Mucosa of descending colon (tissue), 3 donors: Measurements from ENCODE around the gene FAM228A. TPM values are rescaled to one million over a fixed set of nuclear protein-coding genes. Genes with fewer than 3 reads are reported as not detected.
A peak's percentile ranks its signal among the peaks of the same experiment; 100 is the strongest.

Source experiments
- ATAC-seq: fragments of 200-7000 bp; cut with Tn5 transposase; one replicate; pipeline ENCODE4 v1.9.1; 2020; ENCODE audit warnings: mild to moderate bottlenecking, moderate library complexity
- DNase-seq, 3 donors: peaks; one replicate each; pipeline ENCODE4 v3.0.0-alpha.2; 2020
- H3K36me3 ChIP-seq: fragments of 200-600 bp; one replicate; pipeline ENCODE4 v1.8.0; 2021; ENCODE audit warnings: low read depth, mild to moderate bottlenecking
- H3K4me1 ChIP-seq: fragments of 200-600 bp; one replicate; pipeline ENCODE4 v1.8.0; 2021; ENCODE audit warnings: low read depth, mild to moderate bottlenecking
- H3K4me3 ChIP-seq: fragments of 200-600 bp; one replicate; pipeline ENCODE4 v1.8.0; 2021; ENCODE audit warnings: mild to moderate bottlenecking
- H3K9me3 ChIP-seq: fragments of 200-600 bp; one replicate; pipeline ENCODE4 v1.8.0; 2021; ENCODE audit warnings: mild to moderate bottlenecking
- CTCF ChIP-seq: fragments of 200-600 bp; IDR thresholded peaks from one replicate; pipeline ENCODE4 v1.8.0; 2022; ENCODE audit warnings: antibody characterized with exemption, mild to moderate bottlenecking
- intact Hi-C, 2 donors: fragments of 100-400 bp; cut with DNase I in 1 of 2; cut with micrococcal nuclease in 1 of 2; formaldehyde crosslinking; loops; one replicate each; pipeline versions ENCODE4 v1.11.0 to v1.11.1; 2022; cut with DNase I, micrococcal nuclease
- total RNA-seq, 3 donors: library from RNA; stranded (reverse); fragmentation: NEBNext Ultra II Directional in 2 of 3; extraction: Animal tissue kit (Norgen Biotek cat#: 25700) in 2 of 3; gene quantifications; one replicate each; pipeline versions ENCODE4 v1.2.1 to v1.2.4, GENCODE V29; 2021 to 2023
- donor health status: DM: no; HTN: no; CAD: no; lungs with moderate emphysema.
- donor health status: DM: no; HTN: no; CAD: no.
- donor health status: DM: no; HTN: yes; CAD: no.

FAM228A gene
- total RNA-seq, 3 donors from 2014 or later, result 3.3 TPM; not detected in 2

- Histone ChIP-seq H3K9me3 (no peaks in the 10 kb centered on the region), H3K4me3 (no peak overlapping the region), H3K4me1 (no peaks in the 10 kb centered on the region), H3K36me3 (no peaks in the 10 kb centered on the region)
- ATAC-seq (no peak), DNase-seq (no peak)
- intact Hi-C loops, result no loop called here
- TF ChIP-seq CTCF, result no peak
Observed at GRCh38 chr2:24163601-24164000, 11.3 kb upstream of the FAM228A start.

- Histone ChIP-seq H3K4me1 (no peaks in the 10 kb centered on the region), H3K36me3 (no peaks in the 10 kb centered on the region), H3K4me3 (no peak overlapping the region), H3K9me3 (no peaks in the 10 kb centered on the region)
- ATAC-seq (peak; percentile 74), DNase-seq (peak in 2 of 3 donors; percentile 44 to 48)
- intact Hi-C loops, result no loop called here
- peak; percentile 32 for TF ChIP-seq CTCF
Observed at GRCh38 chr2:24164416-24164973, 10.4 kb upstream of the FAM228A start.

GRCh38 chr2:24169023-24169422, 5.8 kb upstream of the FAM228A start:
- intact Hi-C loops, result no loop called here
- DNase-seq (no peak), ATAC-seq (no peak)
- Histone ChIP-seq H3K36me3 (no peaks in the 10 kb centered on the region), H3K9me3 (no peaks in the 10 kb centered on the region), H3K4me1 (no peaks in the 10 kb centered on the region), H3K4me3 (no peak overlapping the region)
- no peak for TF ChIP-seq CTCF

GRCh38 chr2:24175631-24176187, 856 bp downstream of the FAM228A start:
- H3K4me3 ChIP-seq, result no peak overlapping the region
- TF ChIP-seq CTCF, result no peak
- DNase-seq, result no peak
- H3K36me3 ChIP-seq, result no peaks in the 10 kb centered on the region
- H3K4me1 ChIP-seq, result no peaks in the 10 kb centered on the region
- H3K9me3 ChIP-seq, result no peaks in the 10 kb centered on the region
- intact Hi-C loops, result no loop called here
- no peak for ATAC-seq

GRCh38 chr2:24176326-24176725, 1.5 kb downstream of the FAM228A start:
- H3K9me3 ChIP-seq, result no peaks in the 10 kb centered on the region
- no peaks in the 10 kb centered on the region for H3K4me1 ChIP-seq
- no peak for TF ChIP-seq CTCF
- H3K4me3 ChIP-seq, result no peak overlapping the region
- ATAC-seq, result no peak
- intact Hi-C loops, result no loop called here
- H3K36me3 ChIP-seq, result no peaks in the 10 kb centered on the region
- DNase-seq, result no peak
